Dendritic cell treated with granulocyte-macrophage colony-stimulating factor and Interleukin-4, amounts not matched to agents 40 ng/mL and 50 ng/mL, for 4 days (primary cell): ENCODE data around the gene POLR3GL.
A peak's percentile ranks its signal among the peaks of the same experiment; 100 is the strongest.

ENCODE experiments used
- H3K27ac Mint-ChIP-seq: one replicate; pipeline ENCODE4 v1.8.0; 2022; ENCODE audit warnings: mild to moderate bottlenecking, mixed read lengths
- H3K27me3 Mint-ChIP-seq: one replicate; pipeline ENCODE4 v1.8.0; 2022; ENCODE audit warnings: mild to moderate bottlenecking, mixed read lengths
- H3K36me3 Mint-ChIP-seq: one replicate; pipeline ENCODE4 v1.8.0; 2022; ENCODE audit warnings: low read depth, mixed read lengths
- H3K4me1 Mint-ChIP-seq: one replicate; pipeline ENCODE4 v1.8.0; 2022; ENCODE audit warnings: low read depth, mixed read lengths
- H3K4me3 Mint-ChIP-seq: one replicate; pipeline ENCODE4 v1.8.0; 2022; ENCODE audit warnings: mild to moderate bottlenecking, moderate library complexity, mixed read lengths
- H3K9me3 Mint-ChIP-seq: one replicate; pipeline ENCODE4 v1.8.0; 2022; ENCODE audit warnings: mixed read lengths
- intact Hi-C: fragments of 100-400 bp; cut with micrococcal nuclease; formaldehyde crosslinking; loops from one replicate; pipeline ENCODE4 v1.15.0; 2022

The POLR3GL gene

DNA sequence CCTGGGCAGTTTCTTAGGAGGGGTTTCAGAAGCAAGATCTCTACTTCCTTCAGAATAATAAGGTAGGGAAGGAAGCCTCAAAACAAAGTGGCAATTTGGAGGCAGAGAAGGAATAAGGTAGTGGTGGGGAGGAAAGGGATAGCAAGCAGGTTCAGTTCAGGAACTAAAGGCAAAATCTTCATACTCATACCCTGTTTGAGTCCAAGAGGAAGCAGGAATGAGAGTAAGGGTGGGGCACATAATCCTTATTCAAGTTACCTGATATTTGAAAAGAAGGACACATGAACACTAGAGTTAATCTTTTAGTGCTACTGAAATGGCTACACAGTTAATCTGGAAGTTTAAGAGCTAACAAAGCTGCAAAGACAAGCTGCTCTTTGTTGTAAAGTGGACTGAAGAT, 28.8 kb upstream of the POLR3GL start:
- no peak overlapping the region for H3K27ac Mint-ChIP-seq

DNA sequence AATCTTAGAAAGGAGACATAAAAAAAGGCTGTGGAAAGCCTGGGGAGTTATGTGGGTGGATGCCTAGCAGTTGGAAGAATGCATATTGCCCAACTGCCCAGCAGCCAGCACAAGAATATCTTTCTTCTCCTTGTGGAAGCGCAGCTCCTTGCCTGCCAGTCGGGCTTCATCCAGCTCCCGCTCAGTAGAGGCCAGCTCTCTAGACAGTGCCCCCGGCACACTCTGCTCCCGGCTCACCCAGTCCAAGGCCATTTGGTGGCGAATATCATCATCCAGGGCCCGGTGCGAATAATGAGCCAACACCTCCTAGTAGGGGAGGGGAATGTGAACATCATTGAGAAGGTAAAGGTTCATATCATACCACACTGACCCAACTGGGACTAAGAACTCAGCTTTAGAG, 28.2 kb upstream of the POLR3GL start:
- intact Hi-C loops = no loop called here
- no peaks in the 10 kb centered on the region for H3K27me3 Mint-ChIP-seq
- H3K9me3 Mint-ChIP-seq = no peaks in the 10 kb centered on the region
- no peak overlapping the region for H3K27ac Mint-ChIP-seq
- no peak overlapping the region for H3K4me3 Mint-ChIP-seq
- H3K36me3 Mint-ChIP-seq = peaks cover 66% of the 10 kb centered on the region
- peaks cover 13% of the 10 kb centered on the region for H3K4me1 Mint-ChIP-seq

More for the DNA sequence above, 28.8 kb upstream of the POLR3GL start:
- intact Hi-C loops = no loop called here
- peaks cover 68% of the 10 kb centered on the region for H3K36me3 Mint-ChIP-seq
- H3K4me1 Mint-ChIP-seq = peaks cover 13% of the 10 kb centered on the region
- no peaks in the 10 kb centered on the region for H3K27me3 Mint-ChIP-seq
- H3K9me3 Mint-ChIP-seq = no peaks in the 10 kb centered on the region
- no peak overlapping the region for H3K4me3 Mint-ChIP-seq

DNA sequence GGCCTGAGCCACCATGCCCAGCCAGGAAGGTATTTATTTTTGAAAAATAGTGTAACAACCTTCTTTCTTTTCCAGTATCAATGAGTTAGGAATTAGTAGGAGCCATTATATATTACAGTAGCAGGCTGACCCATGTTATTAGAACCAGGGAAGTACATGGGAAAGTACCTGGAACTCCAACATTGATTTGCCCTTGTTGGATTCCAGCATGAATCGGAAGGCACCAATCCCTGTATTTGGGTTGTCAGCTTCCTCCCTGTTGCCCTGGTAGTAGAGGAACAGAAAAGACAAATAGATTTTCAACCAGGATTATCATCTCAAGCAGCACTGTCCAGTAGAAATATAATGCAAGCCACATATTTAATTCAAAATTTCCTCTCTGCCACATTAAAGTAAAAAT, 27.1 kb upstream of the POLR3GL start:
- H3K36me3 Mint-ChIP-seq = peaks cover 71% of the 10 kb centered on the region

DNA sequence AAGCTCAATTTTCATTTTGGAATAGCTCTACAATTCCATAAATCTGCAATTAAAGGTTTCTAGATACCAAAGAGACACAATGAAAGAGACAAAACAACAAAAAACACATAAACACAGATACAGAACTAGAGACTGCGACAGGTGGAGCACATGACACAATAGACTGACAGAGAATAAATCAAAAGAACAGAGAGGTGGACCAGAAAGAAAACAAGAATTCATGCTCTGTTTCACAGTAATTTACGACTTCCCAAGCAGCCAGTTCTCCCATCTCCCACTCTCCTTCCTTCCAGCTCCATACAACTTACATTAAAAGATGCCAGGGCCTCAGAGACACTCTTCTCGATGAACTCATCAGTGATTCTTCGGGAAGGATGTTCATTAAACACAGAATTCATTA, 22.1 kb upstream of the POLR3GL start:
- intact Hi-C loops = no loop called here
- H3K4me3 Mint-ChIP-seq = no peak overlapping the region
- no peaks in the 10 kb centered on the region for H3K9me3 Mint-ChIP-seq
- H3K4me1 Mint-ChIP-seq = peaks cover 11% of the 10 kb centered on the region
- H3K27me3 Mint-ChIP-seq = no peaks in the 10 kb centered on the region
- peaks cover 66% of the 10 kb centered on the region for H3K36me3 Mint-ChIP-seq
- H3K27ac Mint-ChIP-seq = no peak overlapping the region

More for the DNA sequence above, 27.1 kb upstream of the POLR3GL start:
- Mint-ChIP-seq H3K9me3 (no peaks in the 10 kb centered on the region), H3K27me3 (no peaks in the 10 kb centered on the region), H3K4me3 (no peak overlapping the region), H3K27ac (no peak overlapping the region), H3K4me1 (peaks cover 14% of the 10 kb centered on the region)
- intact Hi-C loops = no loop called here

DNA sequence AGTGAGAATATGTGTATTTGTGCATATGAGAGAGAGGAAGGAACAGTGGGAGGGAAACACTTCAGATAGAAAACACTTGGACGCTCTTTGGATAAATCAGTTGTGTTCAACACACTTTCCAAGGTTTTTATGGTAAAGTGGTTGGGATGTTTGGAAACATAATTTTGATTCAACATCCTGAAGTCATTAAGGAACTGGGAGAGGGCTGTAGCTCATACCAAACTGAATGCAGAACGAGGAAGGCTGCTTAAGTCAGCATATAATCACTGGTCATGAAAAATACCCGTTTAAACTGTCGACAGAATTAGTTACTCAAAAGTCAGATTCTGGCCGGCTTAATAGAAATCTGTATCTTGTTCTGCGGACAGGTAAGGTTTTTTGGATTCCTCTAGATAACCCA, 21.6 kb upstream of the POLR3GL start:
- H3K4me1 Mint-ChIP-seq = peaks cover 11% of the 10 kb centered on the region

DNA sequence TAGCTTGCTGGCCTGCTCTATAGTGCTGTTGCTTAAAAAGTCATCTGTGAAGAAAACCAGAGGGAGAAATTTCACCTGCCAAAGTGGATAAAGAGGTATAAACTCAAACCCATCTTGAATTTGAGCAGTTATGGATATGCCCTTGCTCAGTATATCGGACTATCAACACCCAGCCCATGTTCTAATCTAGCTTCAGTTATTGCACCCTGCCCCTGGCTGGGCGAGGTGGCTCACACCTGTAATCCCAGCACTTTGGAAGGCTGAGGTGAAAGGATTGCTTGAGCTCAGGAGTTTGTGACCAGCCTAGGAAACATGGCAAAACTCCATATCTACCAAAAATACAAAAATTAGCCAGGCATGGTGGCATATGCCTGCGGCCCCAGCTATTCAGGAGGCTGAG, 20.0 kb upstream of the POLR3GL start:
- Mint-ChIP-seq H3K27me3 (no peaks in the 10 kb centered on the region), H3K4me1 (peaks cover 11% of the 10 kb centered on the region), H3K27ac (no peak overlapping the region), H3K9me3 (no peaks in the 10 kb centered on the region), H3K36me3 (peaks cover 63% of the 10 kb centered on the region), H3K4me3 (no peak overlapping the region)
- intact Hi-C loops = no loop called here

More for the DNA sequence above, 21.6 kb upstream of the POLR3GL start:
- no peak overlapping the region for H3K27ac Mint-ChIP-seq
- no peak overlapping the region for H3K4me3 Mint-ChIP-seq
- H3K27me3 Mint-ChIP-seq = no peaks in the 10 kb centered on the region
- no peaks in the 10 kb centered on the region for H3K9me3 Mint-ChIP-seq
- intact Hi-C loops = no loop called here
- peaks cover 64% of the 10 kb centered on the region for H3K36me3 Mint-ChIP-seq

DNA sequence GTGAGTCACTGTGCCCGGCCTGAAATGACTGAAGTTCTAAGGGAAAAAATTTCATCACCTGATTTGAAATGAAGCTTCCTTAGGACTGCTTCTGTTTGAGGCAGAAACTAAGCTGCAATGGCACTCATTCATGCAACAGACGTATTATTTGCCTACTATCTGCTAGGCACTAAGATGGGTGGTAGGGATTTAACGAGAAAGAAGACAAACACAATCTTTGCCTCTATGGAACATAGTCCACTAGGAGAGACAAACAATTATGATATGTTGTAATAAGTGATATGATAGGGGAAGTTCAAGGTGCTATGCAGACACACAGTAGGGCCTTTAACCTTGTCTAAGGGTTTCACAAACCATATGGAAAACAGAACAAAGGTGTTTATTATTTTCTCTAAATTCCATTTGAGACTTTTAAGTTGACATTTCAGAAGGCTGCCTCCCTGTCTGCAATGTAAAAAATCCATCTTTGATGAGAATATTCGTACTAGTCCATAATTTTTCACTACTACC, 18.0 kb upstream of the POLR3GL start:
- no peaks in the 10 kb centered on the region for H3K9me3 Mint-ChIP-seq
- intact Hi-C loops = no loop called here
- H3K27ac Mint-ChIP-seq = no peak overlapping the region
- peaks cover 25% of the 10 kb centered on the region for H3K4me1 Mint-ChIP-seq
- H3K4me3 Mint-ChIP-seq = no peak overlapping the region
- H3K36me3 Mint-ChIP-seq = peaks cover 56% of the 10 kb centered on the region
- no peaks in the 10 kb centered on the region for H3K27me3 Mint-ChIP-seq

DNA sequence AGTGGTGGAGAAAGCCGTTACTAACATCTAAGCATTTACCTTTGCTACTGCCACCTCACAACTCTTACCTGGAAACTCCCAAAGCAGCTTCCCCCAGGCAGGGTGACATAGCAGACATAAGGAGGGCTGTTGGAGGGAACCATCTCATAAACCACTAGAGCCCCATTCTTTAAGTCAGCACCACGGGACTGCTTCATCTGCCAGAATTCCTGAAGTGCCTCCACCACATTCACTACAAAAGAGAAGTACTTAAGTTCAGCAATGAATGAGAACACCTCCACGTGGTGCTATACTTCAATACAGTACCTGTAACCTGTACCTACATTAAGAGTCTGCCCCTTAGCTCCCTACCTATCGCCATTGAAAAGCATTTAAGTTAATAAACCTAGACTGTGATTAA, 16.9 kb upstream of the POLR3GL start:
- no peaks in the 10 kb centered on the region for H3K27me3 Mint-ChIP-seq
- intact Hi-C loops = no loop called here

DNA sequence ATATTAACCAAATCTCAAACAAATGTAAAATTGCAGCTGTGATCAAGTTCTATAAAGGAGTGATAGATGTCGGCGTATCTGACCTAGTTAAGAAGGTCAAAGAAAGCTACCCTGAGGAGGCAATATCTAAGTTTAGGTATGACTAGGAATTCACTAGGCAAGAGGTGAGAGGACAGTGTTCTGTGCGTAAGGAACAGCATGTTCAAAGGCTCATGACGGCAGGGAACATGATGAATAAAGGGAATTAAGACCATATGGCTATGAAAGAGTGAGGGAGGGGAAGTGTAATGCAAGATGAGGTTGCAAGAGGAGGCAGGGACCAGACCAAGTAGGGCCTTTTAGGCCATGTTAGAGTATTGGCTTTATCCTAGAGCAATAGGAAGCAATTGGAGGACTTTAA, 15.3 kb upstream of the POLR3GL start:
- Mint-ChIP-seq H3K27me3 (no peaks in the 10 kb centered on the region), H3K4me1 (peaks cover 13% of the 10 kb centered on the region), H3K9me3 (no peaks in the 10 kb centered on the region), H3K36me3 (peaks cover 35% of the 10 kb centered on the region), H3K27ac (no peak overlapping the region), H3K4me3 (no peak overlapping the region)
- intact Hi-C loops = no loop called here

More for the DNA sequence above, 16.9 kb upstream of the POLR3GL start:
- H3K27ac Mint-ChIP-seq = no peak overlapping the region
- peaks cover 50% of the 10 kb centered on the region for H3K36me3 Mint-ChIP-seq
- peaks cover 22% of the 10 kb centered on the region for H3K4me1 Mint-ChIP-seq
- no peak overlapping the region for H3K4me3 Mint-ChIP-seq
- no peaks in the 10 kb centered on the region for H3K9me3 Mint-ChIP-seq

DNA sequence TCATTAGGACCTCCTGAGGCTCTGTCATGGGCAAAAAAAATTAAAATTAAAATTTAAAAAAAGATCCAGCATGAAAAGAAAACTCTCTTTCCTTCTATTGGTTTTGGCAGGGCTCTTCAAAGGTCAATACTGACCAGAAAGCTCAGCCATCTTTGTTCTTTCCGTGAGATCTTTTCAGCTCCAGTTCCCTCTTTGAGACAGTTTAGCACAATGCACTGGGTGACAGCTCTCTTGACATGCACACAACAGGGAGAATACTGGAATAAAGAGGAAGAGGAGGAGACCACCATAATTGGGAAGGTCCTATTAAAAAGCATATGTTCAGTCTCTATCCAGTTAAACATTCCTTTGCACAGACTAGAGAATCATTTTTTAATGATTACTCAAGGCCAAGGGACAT, 13.0 kb upstream of the POLR3GL start:
- Mint-ChIP-seq H3K4me1 (peaks cover 36% of the 10 kb centered on the region), H3K27me3 (no peaks in the 10 kb centered on the region), H3K9me3 (no peaks in the 10 kb centered on the region), H3K4me3 (no peak overlapping the region), H3K27ac (no peak overlapping the region), H3K36me3 (peaks cover 21% of the 10 kb centered on the region)
- intact Hi-C loops = no loop called here

DNA sequence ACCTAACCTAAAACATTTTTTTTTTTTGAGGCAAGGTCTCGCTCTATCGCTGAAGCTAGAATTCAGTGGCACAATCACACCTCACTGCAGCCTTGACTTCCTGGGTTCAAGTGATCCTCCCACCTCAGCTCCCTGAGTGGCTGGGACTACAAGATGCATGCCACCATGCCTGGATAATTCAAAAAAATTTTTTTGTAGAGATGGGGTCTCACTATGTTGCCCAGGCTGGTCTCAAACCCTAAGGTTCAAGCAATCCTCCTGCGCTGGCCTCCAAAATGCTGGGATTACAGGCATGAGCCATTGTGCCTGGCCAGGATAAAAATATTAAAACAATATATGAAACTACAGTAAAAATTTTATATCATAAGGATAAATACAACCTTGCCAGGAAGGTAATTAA, 11.6 kb upstream of the POLR3GL start:
- H3K9me3 Mint-ChIP-seq = no peaks in the 10 kb centered on the region

DNA sequence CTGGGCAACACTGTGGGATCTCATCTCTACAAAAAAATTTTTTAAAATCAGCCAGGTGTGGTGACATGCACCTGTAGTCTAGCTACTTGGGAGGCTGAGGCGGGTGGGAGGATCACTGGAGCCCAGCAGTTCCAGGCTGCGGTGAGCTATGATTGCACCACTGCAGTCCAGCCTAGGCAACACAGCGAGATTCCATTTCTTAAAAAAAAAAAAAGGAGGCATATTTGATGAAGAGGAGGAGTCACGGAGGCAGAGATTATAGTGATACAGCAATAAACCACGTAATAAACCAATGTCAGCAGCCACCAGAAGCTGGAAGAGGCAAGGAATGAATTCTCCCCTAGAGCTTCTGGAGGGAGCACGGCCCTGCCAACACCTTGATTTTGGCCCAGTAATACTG, 10.6 kb upstream of the POLR3GL start:
- Mint-ChIP-seq H3K4me1 (peaks cover 55% of the 10 kb centered on the region), H3K9me3 (no peaks in the 10 kb centered on the region), H3K27me3 (no peaks in the 10 kb centered on the region), H3K4me3 (no peak overlapping the region), H3K36me3 (peaks cover 16% of the 10 kb centered on the region), H3K27ac (no peak overlapping the region)
- intact Hi-C loops = no loop called here

More for the DNA sequence above, 11.6 kb upstream of the POLR3GL start:
- Mint-ChIP-seq H3K4me1 (peaks cover 45% of the 10 kb centered on the region), H3K36me3 (peaks cover 16% of the 10 kb centered on the region), H3K4me3 (no peak overlapping the region), H3K27me3 (no peaks in the 10 kb centered on the region), H3K27ac (no peak overlapping the region)
- intact Hi-C loops = no loop called here

DNA sequence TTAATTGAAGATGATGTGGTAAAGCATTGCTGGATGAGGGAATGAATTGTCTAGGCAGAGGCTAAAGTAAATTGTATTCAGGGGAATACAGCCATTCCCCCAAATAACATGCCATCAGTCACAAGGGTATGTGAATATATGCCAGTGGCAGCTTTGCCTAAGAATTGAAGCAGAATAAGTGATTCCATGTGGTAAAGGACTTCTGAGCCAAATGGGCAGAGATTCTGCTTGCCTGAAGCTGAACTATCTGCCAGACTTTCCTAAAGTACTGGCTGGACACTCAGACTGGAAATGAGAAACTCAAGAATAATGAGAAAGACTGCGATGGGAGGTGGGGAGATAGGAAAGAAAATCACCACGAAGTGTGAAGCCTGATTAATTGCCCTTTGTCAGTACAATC, 9.1 kb upstream of the POLR3GL start:
- no peak overlapping the region for H3K27ac Mint-ChIP-seq
- intact Hi-C loops = no loop called here

DNA sequence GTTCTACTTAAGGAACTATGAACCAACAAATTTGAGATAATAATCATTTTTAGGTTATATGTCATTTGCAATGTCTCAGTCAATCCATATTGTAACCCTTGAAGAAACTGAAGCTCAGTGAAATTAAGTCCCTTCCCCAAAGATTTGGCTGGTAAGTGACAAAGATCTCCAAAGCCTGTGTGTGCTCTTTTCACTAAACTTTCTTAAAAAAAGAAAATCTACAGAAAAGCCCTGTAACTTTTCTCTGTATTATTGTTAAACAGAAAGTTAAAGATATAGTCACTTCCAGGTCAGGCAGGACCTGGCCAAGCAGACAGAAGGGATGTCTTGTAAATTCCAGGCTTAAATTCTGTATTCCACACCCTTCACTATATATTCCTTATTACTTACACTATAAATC, 8.1 kb upstream of the POLR3GL start:
- peaks cover 11% of the 10 kb centered on the region for H3K27me3 Mint-ChIP-seq
- H3K36me3 Mint-ChIP-seq = peaks cover 13% of the 10 kb centered on the region
- no peaks in the 10 kb centered on the region for H3K9me3 Mint-ChIP-seq
- intact Hi-C loops = no loop called here
- H3K4me1 Mint-ChIP-seq = peaks cover 67% of the 10 kb centered on the region
- H3K27ac Mint-ChIP-seq = peak overlapping the region; percentile 71
- H3K4me3 Mint-ChIP-seq = peak overlapping the region; percentile 79

More for the DNA sequence above, 9.1 kb upstream of the POLR3GL start:
- H3K9me3 Mint-ChIP-seq = no peaks in the 10 kb centered on the region
- H3K4me3 Mint-ChIP-seq = no peak overlapping the region
- H3K36me3 Mint-ChIP-seq = peaks cover 9% of the 10 kb centered on the region
- peaks cover 63% of the 10 kb centered on the region for H3K4me1 Mint-ChIP-seq
- peaks cover 2% of the 10 kb centered on the region for H3K27me3 Mint-ChIP-seq

DNA sequence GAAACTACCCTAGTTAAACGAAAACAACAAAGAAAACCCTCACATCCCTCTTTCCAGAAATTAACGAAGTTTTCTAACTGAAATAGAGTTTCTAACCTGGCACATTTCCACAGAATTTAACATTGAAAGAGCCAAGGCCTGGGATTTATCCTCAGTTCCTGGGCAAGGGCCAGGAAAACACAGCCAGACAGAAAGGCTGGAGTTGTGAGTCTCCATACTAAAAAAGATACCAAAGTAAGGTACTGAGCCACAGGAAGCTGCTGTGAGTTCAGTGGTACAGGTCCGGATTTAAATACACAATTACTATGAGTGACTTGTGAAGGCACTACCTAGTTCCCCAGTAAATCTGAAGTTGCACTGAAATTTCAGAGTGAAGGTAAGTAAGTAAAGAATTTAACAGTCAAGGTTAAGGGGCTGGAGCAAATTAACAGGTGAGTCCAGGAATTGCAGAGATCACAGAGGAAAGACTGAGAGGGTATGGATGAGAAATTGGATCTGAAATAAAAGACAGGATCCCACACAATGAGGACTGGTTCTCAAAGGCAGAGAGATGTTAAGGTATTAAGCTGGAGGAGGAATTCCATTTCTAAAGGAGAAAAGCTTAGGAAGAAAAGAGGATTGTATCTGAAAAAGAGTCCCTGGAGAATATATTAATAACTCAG, 7.6 kb upstream of the POLR3GL start:
- H3K27me3 Mint-ChIP-seq = peaks cover 17% of the 10 kb centered on the region
- H3K4me3 Mint-ChIP-seq = peak overlapping the region; percentile 79
- peaks cover 8% of the 10 kb centered on the region for H3K36me3 Mint-ChIP-seq
- intact Hi-C loops = no loop called here
- no peaks in the 10 kb centered on the region for H3K9me3 Mint-ChIP-seq
- H3K27ac Mint-ChIP-seq = peak overlapping the region; percentile 71
- peaks cover 72% of the 10 kb centered on the region for H3K4me1 Mint-ChIP-seq
